Thyroid gland (tissue), 4 donors: ENCODE results near the gene NAV2. TPM values are rescaled to one million over a fixed set of nuclear protein-coding genes. Genes with fewer than 3 reads are reported as not detected.
A peak's percentile ranks its signal among the peaks of the same experiment; 100 is the strongest.

ENCODE experiments used
- DNase-seq, 2 donors: peaks; one replicate each; pipeline ENCODE4 v3.0.0-alpha.2; 2019
- H3K27ac ChIP-seq, 3 donors: fragments of 200-600 bp; sonication (generic); 1 replicate in 2 of 3; 2 replicates in 1 of 3; pipeline ENCODE4 v1.5.1; 2016 to 2019; ENCODE audit warnings: mild to moderate bottlenecking in 1 of 3, moderate library complexity in 1 of 3
- H3K27me3 ChIP-seq: fragments of 200-600 bp; sonication (generic); one replicate; pipeline ENCODE4 v1.5.1; 2019
- H3K36me3 ChIP-seq, 2 donors: fragments of 200-600 bp; sonication (generic); one replicate each; pipeline ENCODE4 v1.5.1; 2016 to 2019
- H3K4me1 ChIP-seq, 2 donors: fragments of 200-600 bp; sonication (generic); one replicate each; pipeline ENCODE4 v1.5.1; 2017 to 2019
- H3K4me3 ChIP-seq, 3 donors: fragments of 200-600 bp; sonication (generic); replicated peaks in 1 of 3; 1 replicate in 2 of 3; 2 replicates in 1 of 3; pipeline ENCODE4 v1.5.1; 2016; ENCODE audit warnings: mild to moderate bottlenecking in 1 of 3
- H3K9me3 ChIP-seq: fragments of 200-600 bp; sonication (generic); one replicate; pipeline ENCODE4 v1.5.1; 2017
- CTCF ChIP-seq, 6 experiments: fragments of 200-600 bp in 3 of 6; fragments of 450-650 bp in 3 of 6; sonication (generic) in 3 of 6; IDR thresholded peaks; one replicate each; pipeline ENCODE4 v1.5.1; 2016 to 2019; ENCODE audit warnings: antibody characterized with exemption in 6 of 6, mild to moderate bottlenecking in 2 of 6, inconsistent platforms in 1 of 6, moderate library complexity in 1 of 6
- POLR2A ChIP-seq, 2 donors: fragments of 450-650 bp; IDR thresholded peaks; one replicate each; pipeline ENCODE4 v1.6.1; 2017; ENCODE audit warnings: antibody characterized with exemption in 2 of 2, mild to moderate bottlenecking in 2 of 2, moderate library complexity in 1 of 2
- WGBS, 2 donors: methylation state at CpG; one replicate each; pipeline ENCODE4 v1.1.5; 2017; 5-methylcytosine and 5-hydroxymethylcytosine counted together
- intact Hi-C: fragments of 100-400 bp; cut with DNase I; formaldehyde crosslinking; loops from one replicate; pipeline ENCODE4 v1.15.1; 2023
- total RNA-seq, 4 donors: library from RNA; depleted of rRNA; stranded (reverse); fragments of >200 nt; gene quantifications; one replicate each; pipeline ENCODE4 v1.2.3, GENCODE V29; 2016

NAV2 gene
- total RNA-seq, 4 donors from 2014 or later, result 34.8 to 88.6 (median 54.5) TPM

GRCh38 chr11:19912115-19912957 lies 199.7 kb downstream of the NAV2 start:
- intact Hi-C loops, result no loop called here
- Histone ChIP-seq H3K4me3 (no peak overlapping the region), H3K27ac (peak overlapping the region in 1 of 3 donors; percentile 17), H3K9me3 (no peaks in the 10 kb centered on the region), H3K4me1 (peaks cover 9 to 20% of the 10 kb centered on the region in 2 donors), H3K27me3 (no peaks in the 10 kb centered on the region), H3K36me3 (no peaks in the 10 kb centered on the region)
- 82 to 86% methylated on average over 5 of the region's 5 CpGs for WGBS, 2 donors
- TF ChIP-seq POLR2A (IDR thresholded peaks at IDR 0.05), result no peak
- no peak for TF ChIP-seq CTCF (IDR thresholded peaks at IDR 0.05)
- no peak for DNase-seq

GRCh38 chr11:19912958-19913892 lies 200.6 kb downstream of the NAV2 start:
- WGBS, 2 donors, result 83% methylated on average over 10 of the region's 10 CpGs
- Histone ChIP-seq H3K9me3 (no peaks in the 10 kb centered on the region), H3K4me1 (peaks cover 4 to 16% of the 10 kb centered on the region in 2 donors), H3K27me3 (no peaks in the 10 kb centered on the region), H3K36me3 (no peaks in the 10 kb centered on the region), H3K4me3 (no peak overlapping the region), H3K27ac (peak overlapping the region in 1 of 3 donors; percentile 17)
- intact Hi-C loops, result no loop called here
- no peak for DNase-seq
- no peak for TF ChIP-seq CTCF (IDR thresholded peaks at IDR 0.05)
- no peak for TF ChIP-seq POLR2A (IDR thresholded peaks at IDR 0.05)

GRCh38 chr11:19913893-19914249 lies 201.2 kb downstream of the NAV2 start:
- H3K27ac ChIP-seq, result no peak overlapping the region
- peaks cover 9 to 18% of the 10 kb centered on the region in 2 donors for H3K4me1 ChIP-seq
- WGBS, 2 donors, result 71 to 98% methylated on average over 3 of the region's 3 CpGs
- H3K9me3 ChIP-seq, result no peaks in the 10 kb centered on the region
- DNase-seq, result no peak
- H3K27me3 ChIP-seq, result no peaks in the 10 kb centered on the region
- TF ChIP-seq POLR2A (IDR thresholded peaks at IDR 0.05) (no peak), CTCF (IDR thresholded peaks at IDR 0.05) (no peak)
- H3K4me3 ChIP-seq, result no peak overlapping the region
- no peaks in the 10 kb centered on the region for H3K36me3 ChIP-seq
- intact Hi-C loops, result no loop called here

- WGBS, 2 donors, result 94 to 95% methylated on average over 1 of the region's 1 CpG
- no peak for TF ChIP-seq POLR2A (IDR thresholded peaks at IDR 0.05)
- TF ChIP-seq CTCF (IDR thresholded peaks at IDR 0.05), result no peak
- H3K4me1 ChIP-seq, result peaks cover 19 to 35% of the 10 kb centered on the region in 2 donors
- H3K27me3 ChIP-seq, result no peaks in the 10 kb centered on the region
- H3K36me3 ChIP-seq, result no peaks in the 10 kb centered on the region
- H3K27ac ChIP-seq, result no peak overlapping the region
- intact Hi-C loops, result no loop called here
- no peaks in the 10 kb centered on the region for H3K9me3 ChIP-seq
- H3K4me3 ChIP-seq, result no peak overlapping the region
- no peak for DNase-seq
These were observed 203.2 kb downstream of the NAV2 start for GRCh38 chr11:19915808-19916207.
